ENCODE data around the gene CD274.
"Not testable (repeated sequence)": the region's sequence is repeated elsewhere in the genome, so short reads cannot be mapped to it uniquely, and the experiment has no call there.

DNA sequence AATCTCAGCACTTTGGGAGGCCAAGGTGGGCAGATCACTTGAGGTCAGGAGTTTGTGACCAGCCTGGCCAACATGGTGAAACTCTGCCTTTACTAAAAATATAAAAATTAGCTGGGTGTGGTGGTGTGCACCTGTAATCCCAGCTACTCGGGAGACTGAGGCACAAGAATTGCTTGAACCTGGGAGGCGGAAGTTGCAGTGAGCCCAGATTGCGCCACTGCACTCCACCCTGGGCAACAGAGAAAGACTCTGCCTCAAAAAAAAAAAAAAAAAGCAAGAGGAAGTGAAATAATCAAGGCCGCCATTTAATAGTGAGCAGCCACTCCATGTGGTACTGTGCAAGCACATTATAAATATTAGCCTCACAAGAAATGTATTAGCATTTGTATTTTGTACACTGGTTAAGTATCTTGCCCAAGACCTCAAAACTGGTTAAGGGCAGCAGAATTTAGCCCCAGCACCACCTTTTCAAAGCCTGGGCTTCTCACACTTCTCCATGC is 14.5 kb downstream of the CD274 start:
- TF ChIP-seq, protein P1, sequence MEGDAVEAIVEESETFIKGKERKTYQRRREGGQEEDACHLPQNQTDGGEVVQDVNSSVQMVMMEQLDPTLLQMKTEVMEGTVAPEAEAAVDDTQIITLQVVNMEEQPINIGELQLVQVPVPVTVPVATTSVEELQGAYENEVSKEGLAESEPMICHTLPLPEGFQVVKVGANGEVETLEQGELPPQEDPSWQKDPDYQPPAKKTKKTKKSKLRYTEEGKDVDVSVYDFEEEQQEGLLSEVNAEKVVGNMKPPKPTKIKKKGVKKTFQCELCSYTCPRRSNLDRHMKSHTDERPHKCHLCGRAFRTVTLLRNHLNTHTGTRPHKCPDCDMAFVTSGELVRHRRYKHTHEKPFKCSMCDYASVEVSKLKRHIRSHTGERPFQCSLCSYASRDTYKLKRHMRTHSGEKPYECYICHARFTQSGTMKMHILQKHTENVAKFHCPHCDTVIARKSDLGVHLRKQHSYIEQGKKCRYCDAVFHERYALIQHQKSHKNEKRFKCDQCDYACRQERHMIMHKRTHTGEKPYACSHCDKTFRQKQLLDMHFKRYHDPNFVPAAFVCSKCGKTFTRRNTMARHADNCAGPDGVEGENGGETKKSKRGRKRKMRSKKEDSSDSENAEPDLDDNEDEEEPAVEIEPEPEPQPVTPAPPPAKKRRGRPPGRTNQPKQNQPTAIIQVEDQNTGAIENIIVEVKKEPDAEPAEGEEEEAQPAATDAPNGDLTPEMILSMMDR (IDR thresholded peaks at IDR 0.05), result not testable (repeated sequence)
- TF ChIP-seq POLR2A (IDR thresholded peaks at IDR 0.05), result not testable (repeated sequence)
